CD14-positive monocyte (primary cell): ENCODE measurements around the gene WDR81. TPM values are rescaled to one million over a fixed set of nuclear protein-coding genes. Genes with fewer than 3 reads are reported as not detected.

ENCODE experiments used
- DNase-seq, 3 donors: peaks; one replicate each; pipeline ENCODE4 v3.0.0-alpha.2; 2011 to 2022
- H2AFZ ChIP-seq: 2 replicates; pipeline ENCODE4 v1.6.0; 2012; ENCODE audit warnings: mild to moderate bottlenecking, low read depth, low read length, inconsistent platforms; ENCODE audit not compliant: insufficient read depth, poor library complexity, severe bottlenecking
- H3K27ac ChIP-seq, 2 donors: 1 replicate in 1 of 2; 2 replicates in 1 of 2; pipeline ENCODE4 v1.5.1; 2012 to 2013; ENCODE audit warnings: low read length in 2 of 2, control low read depth in 1 of 2, inconsistent platforms in 1 of 2, low read depth in 1 of 2, mild to moderate bottlenecking in 1 of 2
- H3K27me3 ChIP-seq, 2 donors: one replicate each; pipeline versions ENCODE4 v1.6.0 to v1.6.1; 2011 to 2013; ENCODE audit warnings: low read length in 2 of 2; ENCODE audit not compliant: control insufficient read depth in 2 of 2, insufficient read depth in 2 of 2
- H3K36me3 ChIP-seq, 2 donors: replicated peaks in 1 of 2; 1 replicate in 1 of 2; 2 replicates in 1 of 2; pipeline versions ENCODE4 v1.5.1 to v1.6.1; 2012 to 2013; ENCODE audit warnings: low read length in 2 of 2, control low read depth in 1 of 2, inconsistent platforms in 1 of 2, mild to moderate bottlenecking in 1 of 2; ENCODE audit not compliant: insufficient read depth in 2 of 2, control insufficient read depth in 1 of 2
- H3K4me1 ChIP-seq, 2 donors: 1 replicate in 1 of 2; 2 replicates in 1 of 2; pipeline versions ENCODE4 v1.5.1 to v1.6.1; 2012 to 2013; ENCODE audit warnings: low read length in 2 of 2, control low read depth in 1 of 2, inconsistent platforms in 1 of 2, mild to moderate bottlenecking in 1 of 2, moderate library complexity in 1 of 2; ENCODE audit not compliant: insufficient read depth in 2 of 2, control insufficient read depth in 1 of 2
- H3K4me2 ChIP-seq: replicated peaks from 2 replicates; pipeline ENCODE3; 2012; ENCODE audit warnings: low read length, moderate library complexity, mild to moderate bottlenecking; ENCODE audit not compliant: poor library complexity, severe bottlenecking; ENCODE audit errors: extremely low read depth
- H3K4me3 ChIP-seq, 3 experiments: fragments of 200-600 bp in 1 of 3; sonication (generic) in 1 of 3; replicated peaks in 1 of 3; 1 replicate in 2 of 3; 2 replicates in 1 of 3; pipeline ENCODE4 v1.5.1; 2011 to 2013; ENCODE audit warnings: low read length in 3 of 3, mild to moderate bottlenecking in 3 of 3, control low read depth in 2 of 3, low read depth in 2 of 3, inconsistent platforms in 1 of 3, moderate library complexity in 1 of 3
- H3K79me2 ChIP-seq: 2 replicates; pipeline ENCODE4 v1.6.0; 2012; ENCODE audit warnings: mild to moderate bottlenecking, control low read depth, inconsistent platforms, low read length, moderate library complexity; ENCODE audit not compliant: insufficient read depth
- H3K9ac ChIP-seq: 2 replicates; pipeline ENCODE4 v1.6.0; 2017; ENCODE audit warnings: low read length, mild to moderate bottlenecking; ENCODE audit not compliant: insufficient read depth, poor library complexity, severe bottlenecking
- H3K9me3 ChIP-seq, 2 donors: replicated peaks in 1 of 2; 1 replicate in 1 of 2; 2 replicates in 1 of 2; pipeline versions ENCODE4 v1.5.1 to v1.6.1; 2012 to 2013; ENCODE audit warnings: low read length in 2 of 2, control low read depth in 1 of 2; ENCODE audit not compliant: control insufficient read depth in 1 of 2, insufficient read depth in 1 of 2
- H4K20me1 ChIP-seq: 2 replicates; pipeline ENCODE4 v1.6.0; 2012; ENCODE audit warnings: mild to moderate bottlenecking, low read length, control low read depth, moderate library complexity; ENCODE audit not compliant: insufficient read depth
- H3K27ac Mint-ChIP-seq, 7 donors: one replicate each; pipeline ENCODE4 v1.8.0; 2020; ENCODE audit warnings: mild to moderate bottlenecking in 7 of 7, mixed read lengths in 7 of 7, moderate library complexity in 6 of 7, inconsistent platforms in 2 of 7
- H3K27me3 Mint-ChIP-seq, 3 donors: one replicate each; pipeline ENCODE4 v1.8.0; 2021 to 2022; ENCODE audit warnings: low read depth in 3 of 3, mild to moderate bottlenecking in 3 of 3, mixed read lengths in 3 of 3, moderate library complexity in 3 of 3, inconsistent platforms in 1 of 3
- H3K36me3 Mint-ChIP-seq, 2 donors: one replicate each; pipeline ENCODE4 v1.8.0; 2020; ENCODE audit warnings: mixed read lengths in 2 of 2, inconsistent platforms in 1 of 2, mild to moderate bottlenecking in 1 of 2
- H3K4me1 Mint-ChIP-seq: one replicate; pipeline ENCODE4 v1.8.0; 2020; ENCODE audit warnings: mild to moderate bottlenecking, mixed read lengths
- H3K4me3 Mint-ChIP-seq, 2 donors: one replicate each; pipeline ENCODE4 v1.8.0; 2020; ENCODE audit warnings: mild to moderate bottlenecking in 2 of 2, mixed read lengths in 2 of 2, moderate library complexity in 1 of 2
- H3K9me3 Mint-ChIP-seq, 7 donors: one replicate each; pipeline ENCODE4 v1.8.0; 2020 to 2022; ENCODE audit warnings: mixed read lengths in 7 of 7, mild to moderate bottlenecking in 6 of 7, moderate library complexity in 6 of 7, inconsistent platforms in 2 of 7
- WGBS: methylation state at CpG from one replicate; pipeline ENCODE4 v1.1.5; 2013; ENCODE audit warnings: missing lambda C conversion rate; ENCODE audit not compliant: insufficient coverage; 5-methylcytosine and 5-hydroxymethylcytosine counted together
- intact Hi-C, 2 donors: fragments of 100-400 bp; cut with micrococcal nuclease; formaldehyde crosslinking; loops; one replicate each; pipeline versions ENCODE4 v1.15.0 to v1.15.1; 2023
- polyA plus RNA-seq, 3 donors: library from polyadenylated mRNA; depleted of rRNA in 1 of 3; unstranded in 2 of 3; stranded (reverse) in 1 of 3; fragments of 300-500 nt in 2 of 3; fragments of >200 nt in 1 of 3; fragmentation: Illumina TruSeq in 2 of 3; gene quantifications; 1 replicate in 2 of 3; 2 replicates in 1 of 3; pipeline ENCODE4 v1.2.3, GENCODE V29; 2012 to 2021
- TF ChIP-seq, protein P1 (sequence below): fragments of 200-600 bp; IDR thresholded peaks from one replicate; pipeline ENCODE4 v1.8.0; 2022; ENCODE audit warnings: antibody characterized with exemption, mild to moderate bottlenecking

WDR81 gene
- polyA plus RNA-seq, 3 donors: 6.2 to 45.4 (median 8.8) TPM

DNA sequence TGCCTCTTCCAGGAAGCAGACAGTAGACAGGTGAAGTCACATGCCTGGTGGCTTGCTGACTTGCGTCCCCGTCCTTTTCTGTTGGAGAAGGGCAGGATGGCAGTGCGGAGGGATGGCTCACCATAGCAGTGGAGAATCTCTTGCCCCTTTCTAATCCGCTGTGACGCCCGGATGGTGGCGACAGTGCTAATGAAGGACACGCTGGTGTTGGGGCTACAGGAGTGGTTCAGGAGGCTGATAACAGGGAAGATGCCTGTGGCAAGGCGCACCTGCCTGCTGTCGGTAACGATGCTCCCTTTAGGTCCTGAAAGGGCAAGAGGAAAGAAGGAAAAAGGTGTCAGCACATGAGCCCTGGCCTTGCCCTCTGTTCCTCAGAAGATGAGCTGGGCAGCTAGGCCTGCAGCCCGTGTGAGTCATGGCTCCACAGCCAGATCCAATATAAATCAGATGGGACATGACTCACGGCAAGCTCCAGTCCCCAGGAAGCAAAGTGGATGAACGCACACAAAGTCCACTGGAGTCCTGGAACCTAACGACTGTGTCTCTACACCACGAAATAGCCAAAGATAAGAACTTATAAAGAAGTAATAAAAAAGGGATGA, 62.9 kb downstream of the WDR81 start:
- TF ChIP-seq, protein P1, sequence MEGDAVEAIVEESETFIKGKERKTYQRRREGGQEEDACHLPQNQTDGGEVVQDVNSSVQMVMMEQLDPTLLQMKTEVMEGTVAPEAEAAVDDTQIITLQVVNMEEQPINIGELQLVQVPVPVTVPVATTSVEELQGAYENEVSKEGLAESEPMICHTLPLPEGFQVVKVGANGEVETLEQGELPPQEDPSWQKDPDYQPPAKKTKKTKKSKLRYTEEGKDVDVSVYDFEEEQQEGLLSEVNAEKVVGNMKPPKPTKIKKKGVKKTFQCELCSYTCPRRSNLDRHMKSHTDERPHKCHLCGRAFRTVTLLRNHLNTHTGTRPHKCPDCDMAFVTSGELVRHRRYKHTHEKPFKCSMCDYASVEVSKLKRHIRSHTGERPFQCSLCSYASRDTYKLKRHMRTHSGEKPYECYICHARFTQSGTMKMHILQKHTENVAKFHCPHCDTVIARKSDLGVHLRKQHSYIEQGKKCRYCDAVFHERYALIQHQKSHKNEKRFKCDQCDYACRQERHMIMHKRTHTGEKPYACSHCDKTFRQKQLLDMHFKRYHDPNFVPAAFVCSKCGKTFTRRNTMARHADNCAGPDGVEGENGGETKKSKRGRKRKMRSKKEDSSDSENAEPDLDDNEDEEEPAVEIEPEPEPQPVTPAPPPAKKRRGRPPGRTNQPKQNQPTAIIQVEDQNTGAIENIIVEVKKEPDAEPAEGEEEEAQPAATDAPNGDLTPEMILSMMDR: no peak
- peak overlapping the region in 2 of 7 donors; percentile 11 to 21 for H3K27ac Mint-ChIP-seq

More for the DNA sequence above, 62.9 kb downstream of the WDR81 start:
- H3K4me3 Mint-ChIP-seq: no peak overlapping the region
- H3K36me3 Mint-ChIP-seq: peaks cover 22 to 40% of the 10 kb centered on the region in 2 donors
- H3K27ac ChIP-seq: peak overlapping the region in 1 of 2 donors; percentile 7
- H3K79me2 ChIP-seq: no peaks in the 10 kb centered on the region
- no peaks in the 10 kb centered on the region for H3K9me3 ChIP-seq
- H3K36me3 ChIP-seq: peaks cover 6 to 21% of the 10 kb centered on the region in 2 donors
- 94% methylated on average over 7 of the region's 16 CpGs for WGBS
- H4K20me1 ChIP-seq: no peaks in the 10 kb centered on the region
- H3K27me3 ChIP-seq: no peaks in the 10 kb centered on the region
- H3K4me1 Mint-ChIP-seq: peaks cover 22% of the 10 kb centered on the region
- H3K27me3 Mint-ChIP-seq: peaks cover 0 to 6% (median 0%) of the 10 kb centered on the region in 3 donors
- peaks cover 20 to 21% of the 10 kb centered on the region in 2 donors for H3K4me1 ChIP-seq
- H3K4me3 ChIP-seq: no peak overlapping the region
- H3K4me2 ChIP-seq: no peak overlapping the region
- intact Hi-C loops: loop anchor here in 1 of 2 donors (10.0 kb wide), 1 partner anchor 113 kb away; no protein-coding TSS in a partner anchor
- no peak for DNase-seq
- no peak overlapping the region for H3K9ac ChIP-seq
- no peak overlapping the region for H2AFZ ChIP-seq
- no peaks in the 10 kb centered on the region for H3K9me3 Mint-ChIP-seq

Other genes starting within 250 kb of the WDR81 start
- gene MYO1C, start 232.0 kb upstream of the WDR81 start, polyA plus RNA-seq: 1 to 10 TPM; 2.5 to 9.5 (median 3.1) TPM
- 10 to 100 TPM; 50.3 to 58.7 (median 53.0) TPM for gene INPP5K, start 208.1 kb upstream of the WDR81 start, polyA plus RNA-seq
- 10 to 100 TPM; 43.5 to 46.4 (median 45.0) TPM for gene PITPNA, start 161.9 kb upstream of the WDR81 start, polyA plus RNA-seq
- 100 to 1,000 TPM; 115 to 151 (median 117) TPM for gene SLC43A2, start 95.9 kb upstream of the WDR81 start, polyA plus RNA-seq
- gene SCARF1, start 79.0 kb upstream of the WDR81 start, polyA plus RNA-seq: 10 to 100 TPM in 1 of 3 donors, 1 to 10 TPM in 2; 5.2 to 23.4 (median 6.3) TPM
- gene RILP, start 74.8 kb upstream of the WDR81 start, polyA plus RNA-seq: 10 to 100 TPM; 23.8 to 49.5 (median 49.4) TPM
- 100 to 1,000 TPM in 1 of 3 donors, 10 to 100 TPM in 2; 53.3 to 128 (median 78.0) TPM for gene PRPF8, start 39.8 kb upstream of the WDR81 start, polyA plus RNA-seq
- gene TLCD2, start 14.3 kb upstream of the WDR81 start, polyA plus RNA-seq: under 1 TPM in 1 of 3 donors, not detected in 2; 0.03 TPM
- gene SERPINF2, start 18.2 kb downstream of the WDR81 start, polyA plus RNA-seq: 1 to 10 TPM in 1 of 3 donors, under 1 TPM in 2; 0.75 to 1.5 (median 0.79) TPM
- 1 to 10 TPM; 6.7 to 9.9 (median 8.0) TPM for gene SERPINF1, start 37.4 kb downstream of the WDR81 start, polyA plus RNA-seq
- 1 to 10 TPM; 3.2 to 7.6 (median 6.1) TPM for gene SMYD4, start 105.2 kb downstream of the WDR81 start, polyA plus RNA-seq
- 10 to 100 TPM; 18.5 to 27.4 (median 23.8) TPM for gene RPA1, start 105.3 kb downstream of the WDR81 start, polyA plus RNA-seq